ENCODE results near the gene KCNQ5.

Gene KCNQ5

DNA sequence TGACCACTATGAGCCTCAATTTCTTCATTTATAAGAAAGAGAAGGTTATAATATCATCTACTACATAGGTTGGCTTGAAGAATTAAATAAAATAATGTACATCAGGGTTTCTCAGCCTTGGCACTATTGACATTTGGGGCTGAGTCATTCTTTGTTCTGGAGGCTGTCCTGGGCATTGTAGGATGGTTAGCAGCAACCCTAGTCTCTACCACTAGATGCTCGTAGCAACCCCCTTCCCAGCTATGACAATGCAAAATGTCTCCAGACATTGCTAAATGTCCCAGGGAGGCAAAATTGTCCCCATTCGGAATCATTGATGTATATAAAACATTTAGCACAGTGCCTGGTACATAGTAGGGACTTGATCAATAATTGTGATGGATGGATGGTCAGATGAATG is 451.4 kb downstream of the KCNQ5 start:
- Histone ChIP-seq H3K36me3 (ENCODE audit: insufficient read depth, low read length) (no peaks in the 10 kb centered on the region), H3K9ac (ENCODE audit: low read depth, low read length) (no peak overlapping the region), H3K4me1 (ENCODE audit: insufficient read depth, low read length) (peaks cover 12% of the 10 kb centered on the region), H3K9me3 (ENCODE audit: control insufficient read depth, insufficient read depth, low read length) (no peaks in the 10 kb centered on the region)

DNA sequence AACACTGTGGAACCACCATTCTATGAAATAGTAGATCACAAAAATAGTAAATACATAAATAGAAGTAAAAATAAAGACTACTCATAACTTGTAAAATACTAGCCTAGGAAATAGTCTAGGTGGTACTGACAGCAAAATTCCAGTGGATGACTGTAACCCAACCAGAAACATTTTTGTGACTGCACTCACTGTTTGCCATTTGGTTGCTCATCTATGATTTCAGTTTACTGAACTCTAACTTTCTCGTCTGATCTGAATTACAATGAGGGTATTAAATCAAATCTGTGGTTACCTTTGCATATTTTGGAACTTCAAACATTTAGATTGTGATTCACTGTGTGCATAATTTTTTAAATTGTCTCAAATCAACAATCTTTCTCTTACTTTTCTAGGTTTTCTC is 452.3 kb downstream of the KCNQ5 start:
- peaks cover 12% of the 10 kb centered on the region for H3K4me1 ChIP-seq (ENCODE audit: insufficient read depth, low read length)
- no peaks in the 10 kb centered on the region for H3K9me3 ChIP-seq (ENCODE audit: control insufficient read depth, insufficient read depth, low read length)
- no peak overlapping the region for H3K9ac ChIP-seq (ENCODE audit: low read depth, low read length)
- no peaks in the 10 kb centered on the region for H3K36me3 ChIP-seq (ENCODE audit: insufficient read depth, low read length)

DNA sequence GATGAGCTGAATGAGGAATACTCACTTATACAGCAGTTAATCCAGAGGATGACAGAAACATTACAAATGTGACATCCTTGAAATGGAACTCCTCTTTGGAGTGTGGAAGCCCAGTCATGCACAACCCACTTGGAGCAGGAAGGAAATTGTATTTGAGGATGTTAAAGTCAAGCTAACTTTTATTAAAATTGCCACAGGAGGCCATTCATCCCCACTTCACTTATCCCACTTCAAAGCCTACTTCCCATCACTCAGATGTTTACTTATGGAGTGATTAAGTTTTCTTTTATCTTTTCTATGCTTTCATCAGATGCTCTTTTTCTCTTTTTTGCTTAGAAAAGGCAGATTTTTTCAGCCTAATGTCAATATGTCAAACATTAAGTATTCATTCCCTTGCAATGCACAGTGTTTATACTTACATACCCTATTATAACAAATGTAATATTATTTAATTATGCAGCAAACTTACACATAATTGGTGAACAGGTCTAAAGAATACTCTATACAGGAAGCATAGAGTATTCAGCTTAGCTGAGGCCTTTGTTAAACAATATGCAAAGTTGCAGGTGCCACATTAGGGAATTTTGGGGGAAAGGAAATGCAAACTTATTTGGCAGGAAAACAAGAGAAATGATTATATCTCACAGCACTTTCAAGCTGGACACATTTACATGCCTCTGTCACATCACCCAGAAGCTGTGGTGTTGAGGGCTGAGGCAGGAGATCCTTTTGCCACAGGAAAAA is 454.5 kb downstream of the KCNQ5 start:
- H3K36me3 ChIP-seq (ENCODE audit: insufficient read depth, low read length), result no peaks in the 10 kb centered on the region
- H3K4me1 ChIP-seq (ENCODE audit: insufficient read depth, low read length), result peaks cover 12% of the 10 kb centered on the region
- no peak overlapping the region for H3K9ac ChIP-seq (ENCODE audit: low read depth, low read length)
- H3K9me3 ChIP-seq (ENCODE audit: control insufficient read depth, insufficient read depth, low read length), result no peaks in the 10 kb centered on the region

DNA sequence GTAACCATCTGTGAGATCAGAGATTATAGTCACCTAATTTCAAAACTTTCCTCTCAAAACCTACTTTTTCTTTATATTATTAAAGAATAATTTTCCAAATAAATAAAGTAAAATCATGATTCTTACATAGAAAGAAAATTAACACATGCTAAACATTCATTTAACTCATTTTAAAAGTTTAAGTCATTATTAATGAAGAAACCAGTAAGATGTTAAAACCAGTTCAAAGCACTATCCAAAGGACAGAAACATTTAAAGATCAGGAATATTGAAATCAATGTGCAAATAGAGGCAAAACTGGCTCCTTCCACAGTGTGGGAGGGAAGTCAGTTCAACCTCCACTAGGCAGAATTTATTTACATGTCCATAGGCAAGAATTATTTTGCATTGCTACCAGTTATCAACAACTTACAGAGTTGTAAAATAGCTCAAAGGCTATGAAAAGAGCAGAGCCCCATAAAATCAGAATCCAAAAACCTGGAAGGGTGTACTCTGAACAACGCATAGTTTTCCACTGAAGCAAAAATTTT is 456.5 kb downstream of the KCNQ5 start:
- no peaks in the 10 kb centered on the region for H3K36me3 ChIP-seq (ENCODE audit: insufficient read depth, low read length)
- H3K9me3 ChIP-seq (ENCODE audit: control insufficient read depth, insufficient read depth, low read length), result no peaks in the 10 kb centered on the region
- H3K9ac ChIP-seq (ENCODE audit: low read depth, low read length), result no peak overlapping the region
- peaks cover 12% of the 10 kb centered on the region for H3K4me1 ChIP-seq (ENCODE audit: insufficient read depth, low read length)

DNA sequence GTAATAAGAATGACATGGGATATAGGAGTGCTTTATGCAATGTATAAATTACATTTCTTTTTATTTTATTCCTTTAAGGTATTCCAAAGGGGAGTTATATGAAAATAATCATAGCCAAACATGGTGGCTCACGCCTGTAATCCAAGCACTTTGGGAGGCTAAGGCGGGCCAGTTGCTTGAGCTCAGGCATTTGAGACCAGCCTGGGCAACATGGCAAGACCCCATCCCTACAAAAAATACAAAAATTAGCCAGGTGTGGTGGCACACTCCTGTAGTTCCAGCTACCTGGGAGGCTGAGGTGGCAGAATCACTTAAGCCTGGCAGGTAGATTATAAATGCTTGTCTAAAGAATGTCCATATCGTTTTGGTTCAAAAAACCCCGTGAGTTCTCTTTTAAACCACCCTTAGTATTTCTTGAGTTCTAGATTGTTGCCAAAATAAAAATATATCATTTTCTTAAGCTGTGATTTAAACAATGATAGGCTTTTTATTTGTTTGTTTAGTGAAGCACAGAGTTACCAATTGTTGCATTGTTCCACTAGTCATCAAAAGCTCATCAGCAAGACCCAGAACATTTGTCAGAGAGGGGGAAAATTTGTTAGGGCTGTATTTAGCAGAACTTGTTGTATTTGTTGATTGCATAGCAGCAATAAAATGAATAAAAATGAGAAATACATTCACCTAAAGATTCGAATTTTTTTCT is 457.2 kb downstream of the KCNQ5 start:
- no peak overlapping the region for H3K9ac ChIP-seq (ENCODE audit: low read depth, low read length)
- H3K4me1 ChIP-seq (ENCODE audit: insufficient read depth, low read length), result peaks cover 12% of the 10 kb centered on the region
- H3K36me3 ChIP-seq (ENCODE audit: insufficient read depth, low read length), result no peaks in the 10 kb centered on the region
- no peaks in the 10 kb centered on the region for H3K9me3 ChIP-seq (ENCODE audit: control insufficient read depth, insufficient read depth, low read length)

DNA sequence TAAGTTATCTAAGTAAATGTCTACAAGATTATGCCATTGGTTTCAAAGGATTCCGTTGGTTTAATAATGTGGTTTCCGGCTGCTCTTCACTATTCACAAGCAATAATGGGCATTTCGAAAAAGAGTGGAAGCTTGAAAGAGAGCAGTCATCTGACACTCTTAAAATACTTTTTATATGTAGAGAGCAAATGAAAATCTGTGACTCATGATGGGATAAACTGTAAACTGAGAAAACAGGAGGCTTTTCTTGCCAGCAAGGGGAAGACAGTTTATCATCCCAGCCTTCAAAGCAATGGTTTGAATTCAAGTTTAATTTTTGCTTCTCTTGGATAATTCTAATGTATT is 457.7 kb downstream of the KCNQ5 start:
- Histone ChIP-seq H3K9ac (ENCODE audit: low read depth, low read length) (no peak overlapping the region), H3K9me3 (ENCODE audit: control insufficient read depth, insufficient read depth, low read length) (no peaks in the 10 kb centered on the region), H3K36me3 (ENCODE audit: insufficient read depth, low read length) (no peaks in the 10 kb centered on the region), H3K4me1 (ENCODE audit: insufficient read depth, low read length) (peaks cover 12% of the 10 kb centered on the region)

DNA sequence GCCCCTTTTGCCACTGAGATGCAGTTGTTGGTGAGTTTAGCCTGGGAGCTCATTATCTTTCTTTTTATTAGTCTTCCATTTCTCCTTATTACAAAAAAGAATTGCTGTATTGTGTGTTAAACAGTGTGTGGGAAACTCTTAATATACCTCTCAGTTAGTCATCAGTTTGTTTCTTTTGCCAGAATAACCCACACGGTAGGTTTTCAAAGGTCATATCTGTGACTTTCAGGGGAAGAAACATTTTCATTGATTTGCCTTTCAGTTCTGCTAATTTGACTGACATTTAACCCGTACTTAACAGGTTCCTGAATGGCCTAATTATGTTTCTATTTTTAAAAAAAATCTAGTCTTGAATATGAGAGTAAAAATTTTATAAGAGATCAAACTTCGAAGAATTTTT is 458.1 kb downstream of the KCNQ5 start:
- Histone ChIP-seq H3K9ac (ENCODE audit: low read depth, low read length) (no peak overlapping the region), H3K9me3 (ENCODE audit: control insufficient read depth, insufficient read depth, low read length) (no peaks in the 10 kb centered on the region), H3K36me3 (ENCODE audit: insufficient read depth, low read length) (no peaks in the 10 kb centered on the region), H3K4me1 (ENCODE audit: insufficient read depth, low read length) (peaks cover 12% of the 10 kb centered on the region)

DNA sequence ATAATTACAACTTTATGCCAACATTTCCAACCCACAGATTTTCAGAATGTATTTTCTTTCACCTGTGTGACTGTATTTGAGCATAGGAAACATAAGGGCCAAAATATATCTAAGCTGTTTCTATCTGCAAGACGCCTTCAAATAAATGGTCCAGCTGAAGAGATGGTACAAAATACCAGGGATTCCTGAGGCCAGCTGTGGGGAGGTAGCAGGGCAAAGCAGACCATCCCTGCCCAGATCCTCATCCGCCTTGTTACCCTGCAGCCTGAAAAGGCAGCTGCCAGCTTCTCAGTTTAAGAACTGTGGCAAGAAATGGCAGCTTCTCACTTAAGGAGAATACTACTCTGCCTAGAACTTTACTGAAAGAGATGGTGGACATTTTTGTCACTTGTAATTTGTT is 460.1 kb downstream of the KCNQ5 start:
- H3K36me3 ChIP-seq (ENCODE audit: insufficient read depth, low read length), result no peaks in the 10 kb centered on the region
- H3K9ac ChIP-seq (ENCODE audit: low read depth, low read length), result no peak overlapping the region
- H3K4me1 ChIP-seq (ENCODE audit: insufficient read depth, low read length), result peaks cover 17% of the 10 kb centered on the region
- no peaks in the 10 kb centered on the region for H3K9me3 ChIP-seq (ENCODE audit: control insufficient read depth, insufficient read depth, low read length)

DNA sequence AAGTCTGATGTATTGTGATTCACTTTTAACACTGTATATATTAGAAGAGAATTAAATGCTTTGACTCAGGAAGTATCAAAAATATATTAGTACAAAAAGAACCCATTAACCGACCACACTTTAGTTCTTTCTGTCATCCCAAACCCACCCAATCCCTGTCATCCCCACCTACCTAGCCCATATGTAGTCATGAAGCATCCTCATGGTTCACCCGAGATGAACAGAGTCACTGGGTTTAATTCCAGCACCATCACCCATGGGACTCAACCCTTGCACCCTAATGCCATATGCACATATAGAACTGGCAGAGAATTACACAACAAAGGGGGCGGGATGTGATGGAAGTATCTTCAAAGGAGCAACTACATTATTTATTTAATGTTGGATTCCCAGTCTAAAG is 462.0 kb downstream of the KCNQ5 start:
- H3K9me3 ChIP-seq (ENCODE audit: control insufficient read depth, insufficient read depth, low read length), result no peaks in the 10 kb centered on the region
- H3K9ac ChIP-seq (ENCODE audit: low read depth, low read length), result no peak overlapping the region
- no peaks in the 10 kb centered on the region for H3K36me3 ChIP-seq (ENCODE audit: insufficient read depth, low read length)
- H3K4me1 ChIP-seq (ENCODE audit: insufficient read depth, low read length), result peaks cover 10% of the 10 kb centered on the region

DNA sequence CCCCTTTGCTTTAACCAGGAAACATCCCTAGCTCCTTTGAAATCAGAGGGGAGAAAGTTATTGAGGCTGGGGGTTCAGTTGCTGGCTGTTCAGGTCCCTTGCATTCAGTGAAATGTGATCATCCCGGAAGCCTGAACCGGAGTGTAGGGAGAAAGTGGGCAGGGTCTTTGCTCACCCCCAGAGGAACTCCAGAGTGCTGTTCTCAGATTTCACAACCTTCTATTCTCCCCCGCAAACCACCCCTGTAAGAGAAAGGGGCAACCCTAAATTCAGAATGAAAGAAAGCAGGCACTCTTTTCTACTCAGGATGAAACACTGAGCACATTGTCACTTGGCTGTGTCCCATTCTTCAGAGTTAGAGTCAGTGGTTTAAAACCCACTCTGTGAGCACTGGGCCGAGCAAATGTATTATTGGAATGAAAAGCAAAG is 463.6 kb downstream of the KCNQ5 start:
- Histone ChIP-seq H3K9ac (ENCODE audit: low read depth, low read length) (no peak overlapping the region), H3K9me3 (ENCODE audit: control insufficient read depth, insufficient read depth, low read length) (no peaks in the 10 kb centered on the region), H3K36me3 (ENCODE audit: insufficient read depth, low read length) (no peaks in the 10 kb centered on the region), H3K4me1 (ENCODE audit: insufficient read depth, low read length) (peaks cover 10% of the 10 kb centered on the region)

DNA sequence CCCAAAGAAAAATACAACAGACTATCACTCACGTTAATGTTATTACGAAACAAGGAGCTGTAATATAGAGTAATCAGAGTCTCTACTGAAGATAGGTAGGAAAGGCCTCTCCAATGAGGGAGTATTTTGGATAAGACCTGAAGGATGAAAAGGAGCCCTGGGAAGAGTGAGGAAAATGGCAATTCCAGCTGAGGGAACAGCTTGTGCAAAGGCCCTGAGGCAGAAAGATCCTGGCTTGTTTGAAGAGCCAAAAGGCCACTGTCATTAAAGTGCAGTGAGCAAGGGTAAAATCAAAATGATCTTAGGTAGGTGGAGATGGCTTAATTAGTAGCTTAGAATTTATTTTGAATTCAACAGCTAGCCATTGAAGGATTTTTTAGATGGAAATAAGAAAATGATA is 464.9 kb downstream of the KCNQ5 start:
- H3K9me3 ChIP-seq (ENCODE audit: control insufficient read depth, insufficient read depth, low read length), result no peaks in the 10 kb centered on the region
- H3K9ac ChIP-seq (ENCODE audit: low read depth, low read length), result no peak overlapping the region
- peaks cover 10% of the 10 kb centered on the region for H3K4me1 ChIP-seq (ENCODE audit: insufficient read depth, low read length)
- H3K36me3 ChIP-seq (ENCODE audit: insufficient read depth, low read length), result no peaks in the 10 kb centered on the region

DNA sequence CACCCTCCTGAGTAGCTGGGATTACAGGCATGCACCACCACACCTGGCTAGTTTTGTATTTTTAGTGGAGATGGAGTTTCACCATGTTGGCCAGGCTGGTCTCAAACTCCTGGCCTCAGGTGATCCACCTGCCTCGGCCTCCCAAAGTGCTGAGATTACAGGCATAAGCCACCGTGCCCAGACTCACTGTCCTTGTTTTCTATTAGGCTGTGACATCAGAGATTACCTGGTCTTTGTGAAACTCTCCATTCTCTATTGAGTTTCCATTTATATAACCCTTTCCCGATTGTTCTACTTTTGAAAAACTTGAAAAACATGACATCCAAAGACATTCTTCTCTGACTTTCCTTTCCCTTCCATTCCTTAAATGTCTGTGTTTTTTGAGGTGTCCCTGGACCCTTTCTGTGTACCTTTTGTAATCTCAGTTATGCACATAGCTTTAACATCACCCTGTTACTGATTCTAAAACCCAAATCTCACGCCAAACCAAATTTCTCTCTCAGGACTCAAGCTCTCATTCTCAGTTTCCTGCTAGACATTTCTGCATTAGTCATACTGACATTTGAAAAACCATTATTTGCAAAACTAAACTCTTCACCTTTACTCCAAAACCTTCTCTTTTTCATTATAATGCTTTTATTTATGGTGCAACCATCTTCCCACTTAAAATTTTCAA is 466.4 kb downstream of the KCNQ5 start:
- H3K9me3 ChIP-seq (ENCODE audit: control insufficient read depth, insufficient read depth, low read length), result no peaks in the 10 kb centered on the region
- H3K36me3 ChIP-seq (ENCODE audit: insufficient read depth, low read length), result no peaks in the 10 kb centered on the region
- peaks cover 10% of the 10 kb centered on the region for H3K4me1 ChIP-seq (ENCODE audit: insufficient read depth, low read length)
- no peak overlapping the region for H3K9ac ChIP-seq (ENCODE audit: low read depth, low read length)

DNA sequence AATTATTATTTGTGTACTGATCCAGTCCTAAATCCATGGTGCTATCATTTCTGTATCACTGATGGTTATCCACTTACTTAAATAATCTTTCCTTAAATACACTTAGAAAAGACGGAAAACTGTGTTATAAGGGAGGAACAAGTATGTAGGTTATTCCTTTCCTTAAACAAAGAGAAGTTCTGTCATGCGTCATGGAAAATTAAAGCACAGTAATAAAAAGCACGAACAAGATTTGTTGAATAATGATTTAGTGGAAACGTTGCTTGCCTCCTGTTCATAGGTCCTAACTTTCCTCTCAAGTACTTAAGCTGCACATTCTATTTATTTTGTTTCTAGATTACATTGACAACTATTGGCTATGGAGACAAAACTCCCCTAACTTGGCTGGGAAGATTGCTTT is 483.1 kb downstream of the KCNQ5 start:
- Histone ChIP-seq H3K9me3 (ENCODE audit: control insufficient read depth, insufficient read depth, low read length) (no peaks in the 10 kb centered on the region), H3K36me3 (ENCODE audit: insufficient read depth, low read length) (no peaks in the 10 kb centered on the region), H3K4me1 (ENCODE audit: insufficient read depth, low read length) (no peaks in the 10 kb centered on the region), H3K9ac (ENCODE audit: low read depth, low read length) (no peak overlapping the region)

DNA sequence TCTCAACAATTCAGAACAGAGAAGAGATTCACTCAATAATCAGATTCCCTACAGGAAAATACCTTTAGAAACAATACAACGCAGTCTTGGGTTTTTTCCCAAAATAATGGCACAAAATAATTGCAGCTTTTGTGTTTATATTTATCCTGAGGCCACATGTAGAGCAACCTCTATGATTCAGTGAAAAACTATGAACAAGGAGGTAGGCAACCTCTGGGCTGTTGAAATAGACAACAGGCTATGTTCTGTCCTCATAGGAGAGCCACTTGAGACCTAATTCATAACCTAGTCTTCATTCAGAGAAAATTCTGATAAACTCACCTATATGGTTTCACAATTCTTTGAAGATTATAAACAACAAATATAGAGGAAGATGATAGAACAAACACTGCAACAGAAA is 485.2 kb downstream of the KCNQ5 start:
- H3K4me1 ChIP-seq (ENCODE audit: insufficient read depth, low read length), result no peaks in the 10 kb centered on the region
- no peaks in the 10 kb centered on the region for H3K36me3 ChIP-seq (ENCODE audit: insufficient read depth, low read length)
- no peak overlapping the region for H3K9ac ChIP-seq (ENCODE audit: low read depth, low read length)
- no peaks in the 10 kb centered on the region for H3K9me3 ChIP-seq (ENCODE audit: control insufficient read depth, insufficient read depth, low read length)

DNA sequence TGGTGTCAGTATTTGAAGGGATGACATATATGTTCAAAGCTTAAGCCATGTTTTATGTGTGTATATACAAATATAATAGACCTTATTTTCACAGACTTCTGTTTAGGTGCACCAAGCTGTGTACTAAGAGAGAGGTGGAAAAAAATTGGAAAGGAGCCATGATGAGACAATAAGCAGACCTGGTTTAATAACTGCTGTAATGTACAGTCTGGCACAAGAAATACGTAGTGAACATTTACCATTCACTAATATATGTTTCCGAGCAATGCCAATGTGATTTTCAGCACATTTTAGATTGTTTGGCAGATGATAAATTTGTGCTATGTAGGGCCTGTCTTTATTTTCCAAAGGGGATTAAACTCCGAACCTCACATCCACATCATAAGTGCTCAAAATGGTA is 487.1 kb downstream of the KCNQ5 start:
- Histone ChIP-seq H3K9me3 (ENCODE audit: control insufficient read depth, insufficient read depth, low read length) (no peaks in the 10 kb centered on the region), H3K9ac (ENCODE audit: low read depth, low read length) (no peak overlapping the region), H3K36me3 (ENCODE audit: insufficient read depth, low read length) (no peaks in the 10 kb centered on the region), H3K4me1 (ENCODE audit: insufficient read depth, low read length) (no peaks in the 10 kb centered on the region)
